Smooth muscle cell (in vitro differentiated cells): ENCODE results near the gene RALGAPA2. TPM values are rescaled to one million over a fixed set of nuclear protein-coding genes. Genes with fewer than 3 reads are reported as not detected.

Experiments used
- DNase-seq: peaks from one replicate; lab custom pipeline; 2025; ENCODE audit not compliant: unreplicated experiment; lab: John Stamatoyannopoulos, UW
- H2AFZ ChIP-seq: fragments of 200-600 bp; sonication (generic); 2 replicates; pipeline ENCODE4 v1.6.0; 2016; ENCODE audit warnings: antibody characterized with exemption, low read depth, mild to moderate bottlenecking
- H3F3A ChIP-seq: fragments of 200-600 bp; sonication (generic); 2 replicates; pipeline ENCODE4 v1.6.0; 2017; ENCODE audit warnings: antibody characterized with exemption, low read depth
- H3K27ac ChIP-seq: fragments of 200-600 bp; sonication (generic); 2 replicates; pipeline ENCODE4 v1.5.1; 2016; ENCODE audit warnings: low read depth, mild to moderate bottlenecking
- H3K27me3 ChIP-seq: fragments of 200-600 bp; sonication (generic); 2 replicates; pipeline ENCODE4 v1.6.1; 2016; ENCODE audit warnings: low read depth, mild to moderate bottlenecking
- H3K36me3 ChIP-seq: fragments of 200-600 bp; sonication (generic); 2 replicates; pipeline ENCODE4 v1.5.1; 2016; ENCODE audit warnings: low read depth
- H3K4me1 ChIP-seq: fragments of 200-600 bp; sonication (generic); 2 replicates; pipeline ENCODE4 v1.5.1; 2016; ENCODE audit warnings: low read depth
- H3K4me2 ChIP-seq: fragments of 200-600 bp; sonication (generic); 2 replicates; pipeline ENCODE4 v1.6.0; 2016; ENCODE audit warnings: mild to moderate bottlenecking
- H3K4me3 ChIP-seq: fragments of 200-600 bp; sonication (generic); 2 replicates; pipeline ENCODE4 v1.5.1; 2016; ENCODE audit warnings: mild to moderate bottlenecking
- H3K79me2 ChIP-seq: fragments of 200-600 bp; sonication (generic); 2 replicates; pipeline ENCODE4 v1.6.0; 2016; ENCODE audit warnings: low read depth, mild to moderate bottlenecking
- H3K9ac ChIP-seq: fragments of 200-600 bp; sonication (generic); 2 replicates; pipeline ENCODE4 v1.6.0; 2016; ENCODE audit warnings: low read depth
- H3K9me3 ChIP-seq: fragments of 200-600 bp; sonication (generic); replicated peaks from 2 replicates; pipeline ENCODE4 v1.5.1; 2016; ENCODE audit warnings: low read depth
- H4K20me1 ChIP-seq: fragments of 200-600 bp; sonication (generic); 2 replicates; pipeline ENCODE4 v1.6.0; 2016; ENCODE audit warnings: low read depth
- WGBS: methylation state at CpG from one replicate; pipeline ENCODE4 v1.1.7; 2016; ENCODE audit warnings: low lambda C conversion rate; 5-methylcytosine and 5-hydroxymethylcytosine counted together
- polyA plus RNA-seq: library from polyadenylated mRNA; unstranded; fragments of >200 nt; fragmentation: Nextera tagmentation; extraction: Ambion mirVana; gene quantifications from 2 replicates; pipeline ENCODE4 v1.2.1, GENCODE V29; 2016
- total RNA-seq: library from RNA; depleted of rRNA; stranded (reverse); fragments of >200 nt; gene quantifications from 2 replicates; pipeline ENCODE4 v1.2.3, GENCODE V29; 2014
- TF ChIP-seq, protein P1 (sequence below): fragments of 200-600 bp; sonication (generic); IDR thresholded peaks from 2 replicates; pipeline ENCODE4 v1.5.1; 2017; ENCODE audit warnings: borderline replicate concordance, mild to moderate bottlenecking, antibody characterized with exemption; ENCODE audit not compliant: insufficient read depth, poor library complexity, severe bottlenecking

RALGAPA2 gene
- total and polyA plus RNA-seq, 2 experiments from 2014 or later = 3.5 to 6.2 TPM

- TF ChIP-seq, protein P1, sequence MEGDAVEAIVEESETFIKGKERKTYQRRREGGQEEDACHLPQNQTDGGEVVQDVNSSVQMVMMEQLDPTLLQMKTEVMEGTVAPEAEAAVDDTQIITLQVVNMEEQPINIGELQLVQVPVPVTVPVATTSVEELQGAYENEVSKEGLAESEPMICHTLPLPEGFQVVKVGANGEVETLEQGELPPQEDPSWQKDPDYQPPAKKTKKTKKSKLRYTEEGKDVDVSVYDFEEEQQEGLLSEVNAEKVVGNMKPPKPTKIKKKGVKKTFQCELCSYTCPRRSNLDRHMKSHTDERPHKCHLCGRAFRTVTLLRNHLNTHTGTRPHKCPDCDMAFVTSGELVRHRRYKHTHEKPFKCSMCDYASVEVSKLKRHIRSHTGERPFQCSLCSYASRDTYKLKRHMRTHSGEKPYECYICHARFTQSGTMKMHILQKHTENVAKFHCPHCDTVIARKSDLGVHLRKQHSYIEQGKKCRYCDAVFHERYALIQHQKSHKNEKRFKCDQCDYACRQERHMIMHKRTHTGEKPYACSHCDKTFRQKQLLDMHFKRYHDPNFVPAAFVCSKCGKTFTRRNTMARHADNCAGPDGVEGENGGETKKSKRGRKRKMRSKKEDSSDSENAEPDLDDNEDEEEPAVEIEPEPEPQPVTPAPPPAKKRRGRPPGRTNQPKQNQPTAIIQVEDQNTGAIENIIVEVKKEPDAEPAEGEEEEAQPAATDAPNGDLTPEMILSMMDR = no peak
- H3K9ac ChIP-seq = no peak overlapping the region
- H3K4me1 ChIP-seq = no peaks in the 10 kb centered on the region
- H4K20me1 ChIP-seq = no peaks in the 10 kb centered on the region
- 79% methylated on average over 6 of the region's 6 CpGs for WGBS
- H3K4me3 ChIP-seq = no peak overlapping the region
- no peak for DNase-seq
- no peaks in the 10 kb centered on the region for H3K36me3 ChIP-seq
- no peak overlapping the region for H2AFZ ChIP-seq
- H3F3A ChIP-seq = no peaks in the 10 kb centered on the region
- no peak overlapping the region for H3K4me2 ChIP-seq
- H3K9me3 ChIP-seq = no peaks in the 10 kb centered on the region
- no peak overlapping the region for H3K27ac ChIP-seq
- no peaks in the 10 kb centered on the region for H3K27me3 ChIP-seq
- H3K79me2 ChIP-seq = no peaks in the 10 kb centered on the region
Observed at GRCh38 chr20:20440886-20441658, 271.4 kb downstream of the RALGAPA2 start.

GRCh38 chr20:20440481-20440880 lies 272.0 kb downstream of the RALGAPA2 start:
- no peak for DNase-seq
- no peak overlapping the region for H3K4me2 ChIP-seq
- H3K4me1 ChIP-seq = no peaks in the 10 kb centered on the region
- no peak overlapping the region for H3K4me3 ChIP-seq
- no peaks in the 10 kb centered on the region for H3F3A ChIP-seq
- 97% methylated on average over 16 of the region's 16 CpGs for WGBS
- no peaks in the 10 kb centered on the region for H3K9me3 ChIP-seq
- H3K27me3 ChIP-seq = no peaks in the 10 kb centered on the region
- no peak overlapping the region for H2AFZ ChIP-seq
- TF ChIP-seq, protein P1 = no peak
- H3K36me3 ChIP-seq = no peaks in the 10 kb centered on the region
- H3K27ac ChIP-seq = no peak overlapping the region
- no peaks in the 10 kb centered on the region for H4K20me1 ChIP-seq
- no peak overlapping the region for H3K9ac ChIP-seq
- H3K79me2 ChIP-seq = no peaks in the 10 kb centered on the region

DNA sequence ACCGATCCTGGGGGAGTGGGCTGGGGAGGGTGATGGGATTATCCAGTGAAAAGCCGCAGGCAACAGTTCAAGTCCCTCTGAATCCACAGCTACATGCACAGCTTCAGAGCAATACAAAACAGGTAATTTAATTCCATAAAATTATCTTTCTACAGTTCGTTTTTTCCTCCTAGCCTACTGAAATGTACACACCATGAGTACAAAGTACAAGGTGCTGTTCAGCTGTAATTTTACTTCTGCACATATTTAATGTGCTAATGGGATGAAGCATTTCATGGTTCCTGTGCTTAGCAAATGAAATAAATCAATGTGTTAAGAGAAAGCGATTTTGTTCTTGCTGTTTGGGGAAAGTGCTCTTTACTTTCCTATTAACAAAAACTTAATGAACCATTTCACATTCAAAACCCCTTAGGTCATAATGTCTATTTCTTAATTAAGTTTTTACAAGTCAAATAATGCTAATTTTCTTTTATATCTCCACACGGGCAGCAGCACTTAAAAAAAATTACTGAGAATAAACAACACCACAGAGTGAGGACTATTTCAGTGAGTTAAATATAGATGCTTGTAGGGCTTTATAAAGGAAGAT lies 272.7 kb downstream of the RALGAPA2 start:
- 87% methylated on average over 5 of the region's 5 CpGs for WGBS
- H3F3A ChIP-seq = no peaks in the 10 kb centered on the region
- H3K4me1 ChIP-seq = no peaks in the 10 kb centered on the region

More for the DNA sequence above, 272.7 kb downstream of the RALGAPA2 start:
- Histone ChIP-seq H3K4me3 (no peak overlapping the region), H3K27ac (no peak overlapping the region), H3K27me3 (no peaks in the 10 kb centered on the region), H3K9me3 (no peaks in the 10 kb centered on the region), H3K79me2 (no peaks in the 10 kb centered on the region), H3K4me2 (no peak overlapping the region), H2AFZ (no peak overlapping the region), H4K20me1 (no peaks in the 10 kb centered on the region), H3K36me3 (no peaks in the 10 kb centered on the region), H3K9ac (no peak overlapping the region)
- TF ChIP-seq, protein P1 = no peak
- DNase-seq = no peak
